PFSK-1 (cell line): ENCODE measurements around the gene ADAMTS2.

Experiments
- FOXP2 ChIP-seq: optimal IDR thresholded peaks from 2 replicates; pipeline ENCODE3; 2011; ENCODE audit warnings: borderline replicate concordance, control low read depth, inconsistent platforms; ENCODE audit not compliant: insufficient read depth; ENCODE audit errors: extremely low read length, extremely low read depth
- POLR2AphosphoS5 ChIP-seq: IDR thresholded peaks from 2 replicates; pipeline ENCODE4 v1.6.1; 2012; ENCODE audit warnings: low read depth, mild to moderate bottlenecking, control low read depth, low read length, moderate library complexity
- SIN3A ChIP-seq: IDR thresholded peaks from 2 replicates; pipeline ENCODE4 v1.6.1; 2012; ENCODE audit warnings: mild to moderate bottlenecking, low read length, moderate library complexity, borderline replicate concordance; ENCODE audit not compliant: insufficient read depth
- TAF1 ChIP-seq: IDR thresholded peaks from 2 replicates; pipeline ENCODE4 v1.6.1; 2012; ENCODE audit warnings: low read length, control low read depth, borderline replicate concordance; ENCODE audit not compliant: insufficient read depth
- TF ChIP-seq, protein P1 (sequence below), 2 experiments: IDR thresholded peaks; 2 replicates each; pipeline versions ENCODE4 v1.6.1 to v1.8.0; 2011 to 2012; ENCODE audit warnings: low read depth in 2 of 2, low read length in 2 of 2, control low read depth in 1 of 2, inconsistent platforms in 1 of 2, mild to moderate bottlenecking in 1 of 2, moderate library complexity in 1 of 2; ENCODE audit not compliant: insufficient read depth in 1 of 2

The ADAMTS2 gene

DNA sequence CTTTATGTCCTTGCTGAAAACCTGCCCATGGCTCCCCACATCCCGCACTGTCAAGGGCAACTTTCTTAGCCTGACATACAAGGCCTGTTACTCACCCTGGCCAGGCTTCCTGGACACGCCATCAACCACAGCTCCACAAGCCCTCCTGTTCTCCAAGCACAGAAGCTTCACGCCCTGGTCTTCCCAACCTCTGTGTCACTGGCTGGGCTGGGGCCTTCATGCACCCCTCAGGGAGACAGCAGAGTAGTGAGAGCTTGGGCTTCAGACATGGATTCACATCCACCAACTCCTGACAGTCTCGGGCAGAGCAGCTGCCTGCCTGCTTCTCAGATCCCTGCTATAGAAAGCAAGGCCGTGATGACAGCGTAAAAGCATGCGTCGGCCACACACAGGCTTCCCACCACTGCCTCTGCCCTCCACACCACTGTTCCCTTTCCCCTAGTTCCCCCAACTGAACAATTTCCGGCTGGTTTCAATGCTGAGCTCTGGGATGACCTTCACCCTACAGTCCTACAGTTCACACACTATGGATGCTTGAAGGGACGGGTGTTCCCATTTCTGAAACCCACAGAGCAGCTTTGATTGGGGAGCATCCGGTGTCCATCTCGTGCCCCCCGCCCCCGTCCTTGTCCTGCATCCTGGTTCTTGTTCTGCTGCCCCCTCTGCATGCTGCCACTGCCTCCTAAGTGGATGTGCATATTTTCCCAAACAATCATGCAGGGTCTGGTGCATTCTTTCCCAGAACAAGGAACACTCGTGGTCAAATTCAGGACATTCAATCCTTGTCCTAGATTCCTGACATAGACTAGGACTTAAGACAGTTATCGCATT is 33.4 kb upstream of the ADAMTS2 start:
- no peak for TF ChIP-seq SIN3A
- TF ChIP-seq TAF1, result no peak
- TF ChIP-seq, protein P1, sequence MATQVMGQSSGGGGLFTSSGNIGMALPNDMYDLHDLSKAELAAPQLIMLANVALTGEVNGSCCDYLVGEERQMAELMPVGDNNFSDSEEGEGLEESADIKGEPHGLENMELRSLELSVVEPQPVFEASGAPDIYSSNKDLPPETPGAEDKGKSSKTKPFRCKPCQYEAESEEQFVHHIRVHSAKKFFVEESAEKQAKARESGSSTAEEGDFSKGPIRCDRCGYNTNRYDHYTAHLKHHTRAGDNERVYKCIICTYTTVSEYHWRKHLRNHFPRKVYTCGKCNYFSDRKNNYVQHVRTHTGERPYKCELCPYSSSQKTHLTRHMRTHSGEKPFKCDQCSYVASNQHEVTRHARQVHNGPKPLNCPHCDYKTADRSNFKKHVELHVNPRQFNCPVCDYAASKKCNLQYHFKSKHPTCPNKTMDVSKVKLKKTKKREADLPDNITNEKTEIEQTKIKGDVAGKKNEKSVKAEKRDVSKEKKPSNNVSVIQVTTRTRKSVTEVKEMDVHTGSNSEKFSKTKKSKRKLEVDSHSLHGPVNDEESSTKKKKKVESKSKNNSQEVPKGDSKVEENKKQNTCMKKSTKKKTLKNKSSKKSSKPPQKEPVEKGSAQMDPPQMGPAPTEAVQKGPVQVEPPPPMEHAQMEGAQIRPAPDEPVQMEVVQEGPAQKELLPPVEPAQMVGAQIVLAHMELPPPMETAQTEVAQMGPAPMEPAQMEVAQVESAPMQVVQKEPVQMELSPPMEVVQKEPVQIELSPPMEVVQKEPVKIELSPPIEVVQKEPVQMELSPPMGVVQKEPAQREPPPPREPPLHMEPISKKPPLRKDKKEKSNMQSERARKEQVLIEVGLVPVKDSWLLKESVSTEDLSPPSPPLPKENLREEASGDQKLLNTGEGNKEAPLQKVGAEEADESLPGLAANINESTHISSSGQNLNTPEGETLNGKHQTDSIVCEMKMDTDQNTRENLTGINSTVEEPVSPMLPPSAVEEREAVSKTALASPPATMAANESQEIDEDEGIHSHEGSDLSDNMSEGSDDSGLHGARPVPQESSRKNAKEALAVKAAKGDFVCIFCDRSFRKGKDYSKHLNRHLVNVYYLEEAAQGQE (IDR thresholded peaks at IDR 0.05; ENCODE audit: insufficient read depth in 1 of 2, low read depth in 2 of 2, low read length in 2 of 2), result no peak
- TF ChIP-seq FOXP2, result no peak
- TF ChIP-seq POLR2AphosphoS5, result no peak

DNA sequence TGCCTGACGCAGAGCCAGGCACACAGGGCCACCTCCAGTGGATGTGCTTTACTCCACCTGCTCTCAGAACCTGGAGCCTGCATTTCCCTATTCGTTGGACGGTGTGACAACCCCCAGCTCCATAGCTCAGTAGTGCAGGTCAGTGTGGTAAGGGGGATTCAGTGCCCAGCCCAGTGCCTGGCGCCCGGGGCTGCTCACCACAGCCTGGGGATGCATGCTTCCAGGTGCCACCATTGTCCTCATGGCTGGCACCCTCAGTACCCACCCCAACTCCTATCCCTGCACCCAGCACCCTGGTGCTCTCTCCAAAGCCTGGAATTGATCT is 32.8 kb upstream of the ADAMTS2 start:
- TF ChIP-seq FOXP2 (no peak), POLR2AphosphoS5 (no peak), TAF1 (no peak), SIN3A (no peak)
- TF ChIP-seq, protein P1 (IDR thresholded peaks at IDR 0.05; ENCODE audit: insufficient read depth in 1 of 2, low read depth in 2 of 2, low read length in 2 of 2), result no peak

DNA sequence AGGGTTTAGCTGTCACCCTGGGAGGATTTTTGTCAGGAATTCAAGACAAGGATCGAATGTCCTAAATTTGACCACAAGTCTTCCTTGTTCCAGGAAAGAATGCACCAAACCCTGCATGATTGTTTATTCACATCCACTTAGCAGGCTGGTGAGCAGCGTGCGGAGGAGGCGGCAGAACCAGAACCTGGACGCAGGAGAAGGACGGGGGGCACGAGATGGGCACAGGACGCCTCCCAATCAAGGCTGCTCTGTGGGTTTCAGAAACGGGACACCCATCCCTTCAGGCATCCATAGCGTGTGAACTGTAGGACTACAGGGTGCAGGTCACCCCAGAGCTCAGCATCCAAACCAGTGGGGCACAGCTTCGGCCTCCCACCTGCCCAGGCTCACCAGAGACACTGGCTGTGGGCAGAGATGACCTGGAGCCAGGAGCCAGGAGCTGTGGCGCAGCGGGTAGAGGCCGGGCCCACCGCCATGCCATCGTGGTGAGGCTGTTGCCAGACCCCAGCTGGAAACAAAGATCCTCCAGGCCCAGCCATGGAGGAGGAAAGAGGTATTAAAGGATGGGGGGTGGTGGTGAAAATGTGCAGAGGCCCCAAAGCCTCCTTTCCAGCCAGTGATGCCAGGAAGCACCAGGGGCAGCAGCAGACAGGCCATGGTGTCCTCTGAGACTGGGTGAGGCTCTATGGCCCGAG is 32.3 kb upstream of the ADAMTS2 start:
- TF ChIP-seq, protein P1 (IDR thresholded peaks at IDR 0.05; ENCODE audit: insufficient read depth in 1 of 2, low read depth in 2 of 2, low read length in 2 of 2), result no peak
- no peak for TF ChIP-seq POLR2AphosphoS5
- TF ChIP-seq FOXP2, result no peak
- TF ChIP-seq TAF1, result no peak

DNA sequence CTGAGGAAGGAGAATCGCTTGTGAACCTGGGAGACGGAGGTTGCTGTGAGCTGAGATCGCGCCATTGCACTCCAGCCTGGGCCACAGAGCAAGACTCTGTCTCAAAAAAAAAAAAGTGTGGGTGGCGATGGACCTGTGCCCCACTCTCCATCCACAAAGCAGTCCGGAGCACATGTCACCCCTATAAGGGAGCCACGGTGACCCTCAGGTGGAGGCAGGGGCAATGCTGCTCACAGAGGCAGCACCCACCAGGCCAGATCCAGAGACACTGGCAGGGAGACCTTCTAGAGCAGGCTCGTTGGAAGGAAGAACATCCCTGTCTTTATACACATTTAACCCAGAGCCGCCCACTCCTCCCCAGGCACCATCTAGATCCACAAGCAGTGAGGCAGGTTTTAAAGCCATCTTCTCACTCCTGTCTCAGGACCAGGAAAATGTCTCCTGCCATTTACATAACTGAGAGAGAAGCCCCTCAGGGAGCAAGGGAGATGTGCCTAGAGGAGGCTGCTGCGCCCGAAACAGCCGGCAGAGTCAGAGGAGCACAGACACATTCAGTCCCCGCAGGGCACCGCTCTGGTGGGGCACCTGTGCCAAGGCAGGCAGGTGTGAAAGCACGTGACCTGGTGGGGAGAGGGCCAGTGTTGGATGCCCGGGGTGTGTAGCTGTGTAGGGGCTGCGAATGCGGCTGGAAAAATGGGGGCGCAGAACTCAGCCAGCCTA is 31.6 kb upstream of the ADAMTS2 start:
- TF ChIP-seq SIN3A (no peak), FOXP2 (no peak), POLR2AphosphoS5 (no peak), TAF1 (no peak)
- TF ChIP-seq, protein P1 (IDR thresholded peaks at IDR 0.05; ENCODE audit: insufficient read depth in 1 of 2, low read depth in 2 of 2, low read length in 2 of 2), result no peak
